Measurements from ENCODE around the gene UPP1. TPM values are rescaled to one million over a fixed set of nuclear protein-coding genes. Genes with fewer than 3 reads are reported as not detected.

Gene UPP1
- total and polyA plus RNA-seq, 2 of the 13 experiments (the other 11 are each of a cell fraction or from before 2014, with no cell fraction given), result 5.7 to 9.8 TPM

- TF ChIP-seq CREM (IDR thresholded peaks at IDR 0.05) (no peak), CREM (CRISPR knock-in tag; IDR thresholded peaks at IDR 0.05) (no peak), XBP1 (CRISPR knock-in tag; IDR thresholded peaks at IDR 0.05) (no peak), ZNF121 (CRISPR knock-in tag; IDR thresholded peaks at IDR 0.05) (0 out of 2 replicates have a peak, but pooled peaks have one; percentile 15), MED1 (CRISPR knock-in tag; IDR thresholded peaks at IDR 0.05) (peak; percentile 54), ZNF768 (CRISPR knock-in tag; IDR thresholded peaks at IDR 0.05) (no peak), ZNF781 (CRISPR knock-in tag; IDR thresholded peaks at IDR 0.05; ENCODE audit: borderline replicate concordance, not compliant biosample characterization) (no peak), NFE2 (CRISPR knock-in tag; IDR thresholded peaks at IDR 0.05) (no peak), ZNF609 (CRISPR knock-in tag; IDR thresholded peaks at IDR 0.05; ENCODE audit: borderline replicate concordance) (peak; percentile 66), ZNF33B (CRISPR knock-in tag; IDR thresholded peaks at IDR 0.05) (no peak), ZNF335 (CRISPR knock-in tag; IDR thresholded peaks at IDR 0.05) (no peak), REL (CRISPR knock-in tag; conservative IDR thresholded peaks at IDR 0.05) (no peak), ZSCAN31 (CRISPR knock-in tag; IDR thresholded peaks at IDR 0.05; ENCODE audit: low read depth) (peak; percentile 56), ZBTB1 (CRISPR knock-in tag; IDR thresholded peaks at IDR 0.05; ENCODE audit: borderline replicate concordance) (no peak), ZNF780A (CRISPR knock-in tag; IDR thresholded peaks at IDR 0.05) (no peak), SETDB1 (CRISPR knock-in tag; IDR thresholded peaks at IDR 0.05; ENCODE audit: borderline replicate concordance) (no peak), ONECUT2 (CRISPR knock-in tag; IDR thresholded peaks at IDR 0.05) (no peak), RBAK (CRISPR knock-in tag; IDR thresholded peaks at IDR 0.05) (no peak), SALL1 (CRISPR knock-in tag; IDR thresholded peaks at IDR 0.05) (peak; percentile 3; the same call in 1 of the 2 replicates), IRF1 (CRISPR knock-in tag; IDR thresholded peaks at IDR 0.05; ENCODE audit: low read depth) (no peak), ZNF580 (CRISPR knock-in tag; IDR thresholded peaks at IDR 0.05; ENCODE audit: borderline replicate concordance, low read depth) (no peak), ATF2 (CRISPR knock-in tag; IDR thresholded peaks at IDR 0.05) (no peak), NFYB (CRISPR knock-in tag; IDR thresholded peaks at IDR 0.05) (no peak), MATR3 (CRISPR knock-in tag; IDR thresholded peaks at IDR 0.05) (no peak), REXO4 (CRISPR knock-in tag; IDR thresholded peaks at IDR 0.05; ENCODE audit: borderline replicate concordance) (no peak), PTBP1 (IDR thresholded peaks at IDR 0.05; ENCODE audit: low read depth, low read length, poor library complexity, severe bottlenecking) (no peak)
Measured at GRCh38 chr7:48088559-48089045, 463 bp upstream of the UPP1 start (continued).

Data from HepG2 (cell line).